NCI-H146 treated with DMSO at 0.1 percent for 48 hours (cell line): ENCODE measurements around the gene SPOCK1.

Experiments used
- DNase-seq: peaks from one replicate; lab custom pipeline; 2025; ENCODE audit not compliant: unreplicated experiment; lab: John Stamatoyannopoulos, UW

Gene SPOCK1

GRCh38 chr5:137088175-137088574, 411.0 kb downstream of the SPOCK1 start:
- DNase-seq: no peak

DNA sequence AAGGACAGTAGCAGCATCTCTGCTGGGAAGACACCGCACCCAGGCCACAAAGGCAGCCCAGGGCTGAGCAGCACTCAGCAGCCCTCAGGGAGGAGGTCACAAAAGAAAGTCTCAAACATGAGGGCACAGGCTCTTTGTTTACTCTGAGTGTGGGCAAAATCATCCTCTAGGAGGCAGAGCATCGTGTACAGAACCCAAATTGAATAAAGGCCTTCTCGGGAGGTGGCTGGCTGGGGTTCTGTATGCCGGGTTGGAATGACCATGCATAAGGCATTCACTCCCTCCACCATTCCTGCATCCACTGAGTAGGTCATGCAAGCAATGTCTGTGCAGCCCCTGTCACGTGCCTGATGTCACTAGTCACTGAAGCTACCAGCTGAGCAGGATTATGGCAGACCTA, 412.8 kb downstream of the SPOCK1 start:
- DNase-seq: no peak

GRCh38 chr5:137085206-137085605, 413.9 kb downstream of the SPOCK1 start:
- no peak for DNase-seq

DNA sequence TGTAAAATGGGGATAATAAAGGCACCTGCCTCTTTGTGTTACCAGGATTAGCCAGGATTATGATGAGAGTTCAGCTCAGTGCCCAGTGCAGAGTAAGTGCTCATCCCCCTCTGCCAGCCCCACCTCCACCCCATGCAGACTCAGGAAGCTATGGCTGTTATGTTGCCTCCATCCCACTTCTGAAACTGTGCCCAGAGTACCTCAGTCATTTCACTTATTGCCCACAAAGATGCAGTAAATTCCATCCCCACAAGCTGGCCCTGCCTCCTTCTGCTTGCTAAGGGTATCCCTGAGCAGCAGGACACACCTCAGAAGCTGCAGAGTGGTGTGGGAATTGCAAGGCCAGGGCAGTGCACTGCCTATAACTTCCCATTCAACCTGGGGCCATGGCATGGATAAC, 415.1 kb downstream of the SPOCK1 start:
- no peak for DNase-seq

DNA sequence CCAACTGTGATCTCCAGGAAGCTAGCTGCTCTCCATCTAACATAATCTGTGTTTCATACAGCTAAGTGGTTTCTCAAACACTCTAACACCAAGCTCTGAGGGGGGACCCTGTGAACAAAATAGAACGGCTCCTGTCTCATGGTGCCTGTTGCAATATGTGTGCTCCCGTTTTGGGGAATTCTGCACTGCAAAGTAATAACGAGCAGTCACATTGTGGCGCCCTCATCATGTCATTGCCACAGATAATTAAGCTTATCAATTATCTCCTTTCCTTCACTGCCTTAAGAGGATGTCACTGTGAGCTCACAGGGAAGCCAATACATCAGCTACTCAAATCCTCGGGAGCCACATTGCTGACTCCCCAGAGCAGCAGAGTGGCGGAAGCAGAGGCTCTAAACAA, 416.2 kb downstream of the SPOCK1 start:
- DNase-seq: no peak

GRCh38 chr5:137078171-137078665, 420.9 kb downstream of the SPOCK1 start:
- DNase-seq: no peak

GRCh38 chr5:137075163-137075970, 423.8 kb downstream of the SPOCK1 start:
- DNase-seq: peak; percentile 24

- DNase-seq: no peak
These were observed 425.9 kb downstream of the SPOCK1 start for GRCh38 chr5:137073189-137073588.

GRCh38 chr5:137072361-137073115, 426.6 kb downstream of the SPOCK1 start:
- no peak for DNase-seq

DNA sequence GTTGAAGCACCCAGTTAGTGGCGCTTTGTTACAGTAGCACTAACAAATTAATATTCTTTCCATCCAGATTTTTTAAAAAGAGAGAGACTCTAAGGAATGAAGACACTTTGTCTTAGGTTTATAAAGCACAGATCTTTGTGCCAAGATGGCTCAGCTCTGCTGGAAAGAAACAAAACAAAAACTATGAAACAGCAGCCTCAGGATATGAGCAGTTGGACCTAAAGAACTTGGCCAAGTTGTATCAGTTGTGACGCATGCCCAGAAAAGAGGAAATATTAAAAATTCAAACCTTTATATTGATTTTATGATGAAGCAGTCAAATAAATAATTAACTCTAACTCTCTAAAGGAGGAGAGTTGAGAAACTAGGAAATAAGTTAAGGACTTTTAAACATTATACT, 427.2 kb downstream of the SPOCK1 start:
- DNase-seq: no peak

GRCh38 chr5:137071526-137071925, 427.6 kb downstream of the SPOCK1 start:
- no peak for DNase-seq

DNA sequence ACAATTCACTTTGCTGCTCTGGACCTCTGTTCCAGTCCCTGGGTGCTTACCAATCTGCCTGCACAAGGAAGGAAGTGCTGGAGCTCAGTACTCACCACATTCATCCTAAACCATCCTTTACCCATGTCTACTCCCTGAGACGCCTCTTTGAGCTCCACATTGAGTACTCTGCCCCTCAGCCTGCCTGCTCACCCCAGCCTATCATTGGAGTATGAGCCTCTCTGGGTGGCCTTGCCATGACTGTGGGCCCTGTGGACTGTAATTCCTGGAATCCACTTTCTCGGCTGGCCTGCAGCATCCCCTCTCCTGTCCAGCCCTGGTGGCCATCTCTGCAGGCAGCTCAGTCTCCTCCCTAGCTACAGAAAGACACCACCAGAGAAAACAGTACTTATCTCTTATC, 428.6 kb downstream of the SPOCK1 start:
- no peak for DNase-seq

DNA sequence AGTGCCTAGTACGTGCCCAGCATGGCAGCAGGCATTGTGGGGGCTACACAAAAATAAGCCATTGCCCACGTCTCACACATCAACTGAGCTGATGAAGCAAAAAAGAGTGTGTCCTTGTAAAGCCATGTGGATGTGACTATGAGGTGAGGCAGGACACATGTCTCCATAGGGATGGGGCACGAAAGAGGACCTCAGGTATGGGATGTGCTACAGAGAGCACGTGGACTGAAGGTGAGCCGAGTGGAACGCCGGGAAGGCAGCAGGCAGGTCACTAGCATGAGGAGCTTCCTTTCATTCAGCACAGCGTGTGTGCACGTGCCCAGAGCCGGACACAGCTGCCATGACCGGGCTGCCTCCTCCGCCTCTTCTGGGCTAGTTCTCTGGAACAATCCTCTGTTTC, 429.8 kb downstream of the SPOCK1 start:
- DNase-seq: no peak

DNA sequence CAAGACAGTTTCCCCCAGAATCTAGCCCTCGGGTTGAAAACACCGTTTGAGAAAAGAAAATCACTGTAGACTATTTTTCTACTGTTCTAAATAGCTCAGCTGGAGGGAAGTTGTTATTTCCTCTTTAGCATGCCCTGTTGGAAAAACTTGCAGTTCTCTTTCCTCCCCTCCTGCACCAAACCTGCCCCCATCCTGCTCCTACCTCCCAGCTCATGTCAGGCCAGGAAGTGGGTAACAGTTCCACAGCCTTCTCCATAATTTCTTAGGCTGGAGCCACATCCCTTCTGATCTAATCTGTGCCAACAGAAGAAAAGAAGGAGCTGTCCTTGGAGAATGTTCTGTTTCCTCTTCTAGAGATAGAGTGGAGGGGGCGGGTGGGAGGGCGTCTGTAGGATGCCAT, 437.7 kb downstream of the SPOCK1 start:
- no peak for DNase-seq

GRCh38 chr5:137058089-137058488, 441.0 kb downstream of the SPOCK1 start:
- no peak for DNase-seq

GRCh38 chr5:137056676-137057075, 442.4 kb downstream of the SPOCK1 start:
- no peak for DNase-seq

GRCh38 chr5:137055271-137055872, 443.8 kb downstream of the SPOCK1 start:
- no peak for DNase-seq

- DNase-seq: no peak
These were observed 444.3 kb downstream of the SPOCK1 start for GRCh38 chr5:137054792-137055191.

DNA sequence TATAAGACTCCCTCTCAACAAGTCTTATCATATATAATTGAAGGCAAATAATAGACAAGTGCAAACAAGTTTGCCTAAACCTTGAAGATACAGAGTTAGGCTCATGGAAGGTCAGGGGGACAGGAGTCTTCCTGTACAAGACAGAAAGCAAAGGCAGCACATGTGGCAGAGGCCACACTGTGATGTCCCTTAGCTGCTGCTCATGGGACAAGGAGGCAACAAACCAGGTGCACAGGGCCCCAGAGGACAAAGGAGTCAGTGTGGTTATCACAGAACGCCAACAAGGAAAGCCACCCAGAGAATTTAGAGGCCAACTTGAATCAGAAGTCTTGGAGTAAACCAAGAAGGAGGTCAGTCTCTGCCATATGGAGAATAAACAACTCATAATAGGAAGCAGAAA, 444.8 kb downstream of the SPOCK1 start:
- no peak for DNase-seq

DNA sequence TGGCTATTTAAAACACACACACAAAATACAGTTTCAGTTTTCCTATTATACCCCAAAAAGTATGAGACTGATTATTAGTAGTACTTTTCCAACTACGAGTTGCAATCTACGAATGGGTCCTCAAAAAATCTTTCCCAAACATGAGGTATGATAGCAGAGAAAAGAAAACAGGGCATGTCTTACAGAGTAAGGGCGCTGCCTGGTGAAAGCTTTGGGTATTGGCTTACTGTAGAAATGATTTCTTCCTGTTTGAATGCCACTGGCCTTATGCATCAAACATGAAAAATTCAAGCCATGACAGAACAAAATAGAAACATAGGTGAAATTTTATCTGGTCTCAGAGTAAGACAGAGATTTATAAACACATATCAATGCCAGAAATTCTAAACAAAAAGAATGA, 448.0 kb downstream of the SPOCK1 start:
- peak; percentile 4 for DNase-seq

DNA sequence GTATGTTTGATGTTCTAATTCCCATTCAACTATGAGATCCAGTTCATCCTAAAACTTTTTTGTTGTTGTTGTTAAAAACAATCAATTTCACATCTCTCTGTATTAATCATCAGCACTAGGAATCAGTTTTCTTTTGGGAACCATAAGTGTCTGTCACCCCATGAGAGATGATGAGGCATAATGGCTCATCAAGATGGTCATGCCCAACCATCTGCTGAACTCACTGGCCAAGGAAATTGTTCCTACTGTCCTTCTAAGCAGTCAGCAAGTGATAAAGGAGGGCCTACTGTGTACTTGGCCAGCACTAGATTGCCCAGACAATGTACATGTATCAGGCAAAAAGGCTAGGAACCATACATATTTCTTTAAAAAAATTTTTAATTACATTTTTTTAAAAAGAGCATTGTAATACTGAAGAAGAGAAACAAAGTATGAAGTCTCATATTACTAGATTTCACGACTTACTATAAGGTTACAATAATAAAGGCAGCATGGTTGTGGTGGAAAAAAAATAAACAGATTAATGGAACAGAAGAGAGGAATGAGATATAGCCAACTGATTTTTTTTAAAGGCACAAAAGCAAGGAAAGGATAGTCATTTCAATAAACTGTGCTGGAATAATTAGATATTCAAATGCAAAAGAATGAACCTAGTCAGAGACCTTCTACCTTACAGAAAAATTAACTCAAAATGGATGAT, 458.3 kb downstream of the SPOCK1 start:
- no peak for DNase-seq
